GM04504 (cell line): ENCODE measurements around the gene CARS2.
A peak's percentile ranks its signal among the peaks of the same experiment; 100 is the strongest.
"Not testable (repeated sequence)": the region's sequence is repeated elsewhere in the genome, so short reads cannot be mapped to it uniquely, and the experiment has no call there.

Experiments
- DNase-seq: peaks from one replicate; pipeline ENCODE4 v3.0.0-alpha.2; 2012; ENCODE audit warnings: low read depth

Gene CARS2

GRCh38 chr13:110705826-110706569 is at the start of gene CARS2:
TSS of gene CARS2 (minus strand) at chr13:110706116. CDS start at chr13:110706093, 23 bp downstream.
- peak; percentile 92 for DNase-seq

GRCh38 chr13:110748271-110748670 is 42.4 kb upstream of the CARS2 start:
- no peak for DNase-seq

DNA sequence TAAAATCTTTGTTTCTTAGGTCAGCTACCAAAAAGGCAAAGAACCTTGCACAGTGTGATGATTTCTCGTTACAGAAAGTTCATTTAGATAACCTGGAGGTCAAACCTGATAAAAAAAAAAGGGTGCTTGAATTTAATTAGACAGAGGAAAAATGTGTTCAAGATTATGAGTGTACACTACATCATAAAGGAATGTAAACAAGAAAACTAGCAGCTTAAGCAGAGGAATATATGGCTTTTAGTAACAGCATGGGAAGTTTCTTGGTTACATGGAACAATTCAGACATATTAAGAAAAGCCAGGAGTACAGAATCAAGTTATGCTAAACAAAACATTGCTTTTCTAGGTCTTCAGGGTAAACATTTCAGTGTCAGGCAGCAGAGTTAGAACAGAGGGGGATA is 40.5 kb upstream of the CARS2 start:
- DNase-seq, result no peak

DNA sequence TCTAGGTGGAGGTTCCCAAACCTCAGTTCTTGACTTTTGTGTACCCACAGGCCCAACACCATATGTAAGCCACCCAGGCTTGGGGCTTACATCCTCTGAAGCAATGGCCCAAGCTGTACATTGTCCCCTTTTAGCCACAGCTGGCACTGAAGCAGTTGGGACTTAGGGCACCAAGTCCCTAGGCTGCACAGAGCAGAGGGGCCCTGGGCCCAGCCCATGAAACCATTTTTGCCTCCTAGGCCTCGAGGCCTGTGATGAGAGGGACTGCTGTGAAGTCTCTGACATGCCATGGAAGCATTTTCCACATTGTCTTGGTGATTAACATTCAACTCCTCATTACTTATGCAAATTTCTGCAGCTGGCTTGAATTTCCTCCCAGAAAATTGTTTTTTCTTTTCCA is 37.8 kb upstream of the CARS2 start:
- no peak for DNase-seq

DNA sequence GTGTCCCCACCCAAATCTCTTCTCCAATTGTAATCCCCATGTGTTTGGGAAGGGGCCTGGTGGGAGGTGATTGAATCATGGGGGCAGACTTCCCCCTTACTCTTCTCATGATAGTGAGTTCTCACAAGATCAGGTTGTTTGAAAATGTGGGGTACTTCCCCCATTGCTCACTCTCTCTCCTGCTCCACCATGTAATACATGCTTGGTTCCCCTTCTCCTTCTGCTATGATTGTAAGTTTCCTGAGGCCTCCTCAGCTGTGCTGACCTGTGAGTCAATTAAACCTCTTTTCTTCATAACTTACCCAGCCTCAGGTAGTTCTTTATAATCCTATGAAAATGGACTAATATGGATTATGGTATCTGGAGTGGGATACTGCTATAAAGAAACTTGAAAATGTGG is 31.6 kb upstream of the CARS2 start:
- DNase-seq, result no peak

GRCh38 chr13:110734561-110734960 is 28.6 kb upstream of the CARS2 start:
- no peak for DNase-seq

GRCh38 chr13:110731072-110731471 is 25.2 kb upstream of the CARS2 start:
- no peak for DNase-seq

DNA sequence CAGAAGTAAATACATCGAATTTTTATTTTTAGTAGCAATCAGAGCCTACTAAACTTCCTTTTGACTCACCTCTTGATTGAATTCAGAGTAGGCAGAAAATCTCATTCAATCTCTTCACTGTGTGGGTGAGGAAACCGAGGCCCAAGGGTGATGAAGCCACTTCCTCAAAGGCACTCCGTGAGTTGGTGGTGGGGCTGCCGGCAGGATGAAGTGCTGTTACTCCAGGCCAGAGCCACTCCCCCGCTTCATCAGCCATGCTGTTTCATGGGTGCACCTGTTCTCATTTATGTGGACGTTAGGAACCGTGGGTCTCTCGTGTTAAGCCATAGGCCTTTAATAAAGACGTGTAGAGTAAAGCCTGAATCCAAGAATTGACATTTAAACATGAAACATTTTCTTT is 20.8 kb upstream of the CARS2 start:
- no peak for DNase-seq

- DNase-seq, result not testable (repeated sequence)
Observed at GRCh38 chr13:110726153-110726552, 20.2 kb upstream of the CARS2 start.

DNA sequence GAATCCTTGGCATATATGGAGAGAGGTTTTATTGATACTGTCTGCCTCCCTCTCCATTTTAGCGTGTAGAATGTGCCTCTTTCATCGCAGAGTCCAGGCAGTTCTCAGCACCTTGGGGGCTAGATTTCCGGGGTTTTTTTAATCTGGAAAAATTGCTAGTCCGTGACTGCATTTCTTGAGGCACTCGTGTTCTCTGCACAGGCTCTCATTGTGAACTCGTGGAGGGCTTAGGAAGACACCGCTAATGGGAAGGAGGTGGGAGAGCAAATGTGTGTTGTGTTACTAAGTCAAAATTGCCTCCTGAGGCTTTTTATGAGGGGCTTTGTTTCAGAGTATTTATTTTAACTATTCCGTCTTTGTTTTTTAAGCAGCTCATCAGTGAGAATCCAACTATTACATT is 17.7 kb upstream of the CARS2 start:
- DNase-seq, result no peak

DNA sequence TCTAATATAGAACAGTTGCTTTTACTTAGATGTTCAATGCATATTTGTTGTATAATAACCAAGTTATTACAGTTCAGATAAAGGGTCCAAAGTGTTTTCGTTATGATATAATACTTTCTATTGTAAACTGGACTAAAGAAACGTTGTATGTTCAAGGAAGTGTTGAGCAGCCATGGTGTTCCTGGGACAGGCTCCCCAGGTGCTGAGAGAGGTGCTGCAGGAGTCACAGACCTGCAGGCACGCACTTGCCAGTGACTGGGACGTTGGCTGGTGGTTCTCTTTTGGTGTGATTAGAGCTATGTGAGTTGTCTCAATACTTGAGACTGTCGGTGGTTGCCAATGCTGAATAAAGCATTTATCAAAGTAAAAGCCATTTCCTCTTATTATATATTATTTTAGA is 17.1 kb upstream of the CARS2 start:
- no peak for DNase-seq

- no peak for DNase-seq
Observed at GRCh38 chr13:110719036-110719710, 13.3 kb upstream of the CARS2 start.

DNA sequence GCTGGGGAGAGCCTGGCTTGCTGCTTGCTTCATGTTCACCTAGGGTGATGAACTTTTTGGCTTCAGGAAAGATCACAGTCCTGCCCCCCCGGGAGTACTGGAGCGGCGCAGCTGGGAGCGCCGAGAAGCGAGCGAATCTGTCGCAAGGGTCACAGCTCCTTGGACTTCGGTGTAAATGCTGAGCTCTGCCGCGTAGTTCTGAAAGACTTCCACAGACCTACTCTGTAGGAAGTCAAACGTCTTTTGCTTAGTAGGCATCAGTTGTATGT is 10.3 kb upstream of the CARS2 start:
- DNase-seq, result no peak

DNA sequence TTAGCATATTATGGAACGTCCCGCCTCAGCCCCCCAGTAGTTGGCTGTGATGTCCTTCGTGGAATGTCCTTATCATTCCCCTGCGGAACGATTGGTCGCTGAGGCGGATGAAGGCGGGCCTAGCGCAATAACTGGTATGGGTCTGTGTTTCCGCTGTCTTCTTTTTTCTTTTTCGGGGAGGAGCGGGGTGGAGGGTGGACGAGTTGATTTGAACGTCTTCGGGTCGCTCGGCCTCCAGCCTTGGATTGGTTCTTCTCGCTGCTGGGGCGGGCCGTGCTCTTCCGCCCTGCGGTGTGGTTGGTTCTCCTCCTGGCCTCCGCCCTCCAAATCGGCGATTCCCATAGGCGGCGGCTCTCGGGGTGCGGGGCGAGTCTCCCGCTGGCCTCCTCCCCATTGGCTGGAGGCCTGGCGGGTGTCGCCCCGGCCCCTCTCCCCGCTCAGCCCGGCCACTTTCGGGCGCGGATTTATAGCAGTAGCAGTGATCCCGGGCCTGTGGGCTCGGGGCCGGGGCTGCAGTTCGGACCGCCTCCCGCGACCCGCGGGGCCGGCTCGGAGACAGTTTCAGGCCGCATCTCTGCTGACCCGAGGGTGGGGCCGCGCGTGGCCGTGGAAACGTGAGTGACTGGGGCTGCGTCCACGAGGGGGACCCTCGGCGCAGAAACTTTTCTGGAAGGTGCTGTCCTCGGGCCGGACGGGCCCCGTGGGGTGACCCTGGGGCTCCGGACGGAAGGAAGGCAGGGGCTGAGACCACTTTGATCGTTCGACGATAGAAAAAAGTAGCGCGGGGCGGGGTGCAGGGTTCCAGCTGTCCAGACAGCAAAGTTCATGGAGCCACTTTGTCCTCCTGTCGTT is 9.7 kb upstream of the CARS2 start:
- DNase-seq, result peak; percentile 100

DNA sequence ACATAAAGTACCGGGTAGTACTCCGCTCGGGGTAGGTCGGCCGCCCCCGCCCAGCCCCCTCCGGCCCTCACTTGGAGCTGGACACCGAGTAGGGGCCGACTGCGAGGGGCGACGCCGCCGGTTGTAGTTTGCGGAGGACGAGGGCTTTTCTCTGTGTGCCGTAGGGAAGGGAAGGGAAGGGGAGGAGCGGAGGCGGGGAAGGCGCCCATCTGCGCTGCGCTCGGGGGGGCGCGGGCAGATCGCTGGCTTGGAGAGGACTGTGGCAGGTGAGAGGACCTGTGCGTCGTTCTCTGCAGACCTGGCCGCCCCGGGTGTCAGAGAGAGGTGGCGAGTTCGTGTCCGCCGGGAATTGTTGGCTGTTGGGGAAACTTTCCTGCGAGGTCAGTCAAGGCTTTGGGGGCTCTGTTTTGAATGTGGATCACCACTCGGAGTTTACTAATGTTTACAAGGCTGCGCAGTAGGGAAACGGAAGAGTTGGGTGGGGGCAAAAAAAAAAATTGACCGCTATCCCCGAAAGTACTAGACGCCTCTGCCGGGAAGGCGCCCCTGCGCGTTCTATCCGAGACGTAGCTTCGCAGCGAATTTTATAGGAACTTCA is 9.0 kb upstream of the CARS2 start:
- DNase-seq, result no peak

- no peak for DNase-seq
Observed at GRCh38 chr13:110713981-110714796, 8.3 kb upstream of the CARS2 start.

GRCh38 chr13:110713642-110713952 is 7.7 kb upstream of the CARS2 start, which contains the start of gene ING1:
TSS of gene ING1 (plus strand) at chr13:110713700. CDS start at chr13:110714150, 450 bp downstream.
- DNase-seq, result no peak

- DNase-seq, result peak; percentile 99
Observed at GRCh38 chr13:110712849-110713641, 7.1 kb upstream of the CARS2 start.

- peak; percentile 77 for DNase-seq
Observed at GRCh38 chr13:110712081-110712848, 6.3 kb upstream of the CARS2 start.
